Peyer's patch (tissue), 4 donors: ENCODE data around the gene FMO5. TPM values are rescaled to one million over a fixed set of nuclear protein-coding genes. Genes with fewer than 3 reads are reported as not detected.

ENCODE experiments used
- DNase-seq, 3 donors: peaks; one replicate each; pipeline ENCODE4 v3.0.0-alpha.2; 2017 to 2019
- H3K27ac ChIP-seq, 4 donors: fragments of 200-600 bp; sonication (generic); one replicate each; pipeline ENCODE4 v1.5.1; 2016 to 2019
- H3K27me3 ChIP-seq, 2 donors: fragments of 200-600 bp; sonication (generic); one replicate each; pipeline ENCODE4 v1.5.1; 2019
- H3K36me3 ChIP-seq, 3 donors: fragments of 200-600 bp; sonication (generic); one replicate each; pipeline ENCODE4 v1.5.1; 2016 to 2019
- H3K4me1 ChIP-seq, 4 donors: fragments of 200-600 bp; sonication (generic); one replicate each; pipeline ENCODE4 v1.5.1; 2016 to 2019
- H3K4me3 ChIP-seq, 4 donors: fragments of 200-600 bp; sonication (generic); 1 replicate in 3 of 4; 2 replicates in 1 of 4; pipeline ENCODE4 v1.5.1; 2016 to 2019; ENCODE audit warnings: mild to moderate bottlenecking in 1 of 4
- H3K9me3 ChIP-seq, 4 donors: fragments of 200-600 bp; sonication (generic); one replicate each; pipeline ENCODE4 v1.5.1; 2016 to 2019; ENCODE audit warnings: mild to moderate bottlenecking in 1 of 4
- POLR2A ChIP-seq, 2 donors: fragments of 450-650 bp; IDR thresholded peaks; one replicate each; pipeline ENCODE4 v1.5.1; 2017; ENCODE audit warnings: antibody characterized with exemption in 2 of 2, mild to moderate bottlenecking in 2 of 2, moderate library complexity in 2 of 2
- total RNA-seq, 4 donors: library from RNA; depleted of rRNA; stranded (reverse); fragments of >200 nt; gene quantifications; one replicate each; pipeline ENCODE4 v1.1.0, GENCODE V29; 2016
- TF ChIP-seq, protein P1 (sequence below), 6 experiments: fragments of 450-650 bp in 4 of 6; fragments of 200-600 bp in 2 of 6; sonication (generic) in 1 of 6; IDR thresholded peaks; one replicate each; pipeline ENCODE4 v1.5.1; 2017 to 2019; ENCODE audit warnings: antibody characterized with exemption in 6 of 6, mild to moderate bottlenecking in 3 of 6, moderate library complexity in 1 of 6

Gene FMO5
- total RNA-seq, 4 donors from 2014 or later = 31.4 to 156 (median 127) TPM

DNA sequence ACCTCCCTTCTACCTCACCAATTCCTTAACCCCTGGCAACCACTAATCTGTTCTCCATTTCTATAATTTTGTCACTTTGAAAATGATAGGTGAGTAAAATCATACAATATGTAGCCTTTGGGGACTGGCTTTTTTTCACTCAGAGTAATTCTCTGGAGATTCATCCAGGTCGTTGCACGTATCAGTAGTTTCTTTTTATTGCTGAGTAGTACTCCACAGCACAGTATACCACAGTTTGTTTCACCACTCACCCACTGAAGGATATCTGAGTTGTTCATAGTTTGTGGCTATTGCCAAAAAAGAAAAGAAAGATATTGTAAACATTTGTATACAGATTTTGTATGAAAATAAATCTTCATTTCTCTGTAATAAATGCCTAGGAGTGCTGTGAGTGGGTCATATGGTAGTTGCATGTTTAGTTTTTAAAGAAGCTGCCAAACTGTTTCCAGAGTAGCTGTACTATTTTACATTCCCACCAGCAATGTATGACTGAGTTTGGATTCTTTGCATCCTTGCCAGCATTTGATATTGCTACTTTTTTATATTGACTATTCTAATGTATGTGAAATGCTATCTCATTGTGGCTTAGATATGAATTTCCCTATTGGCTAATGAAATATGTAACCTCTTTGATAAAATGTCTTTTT, 21.0 kb upstream of the FMO5 start:
- TF ChIP-seq, protein P1, sequence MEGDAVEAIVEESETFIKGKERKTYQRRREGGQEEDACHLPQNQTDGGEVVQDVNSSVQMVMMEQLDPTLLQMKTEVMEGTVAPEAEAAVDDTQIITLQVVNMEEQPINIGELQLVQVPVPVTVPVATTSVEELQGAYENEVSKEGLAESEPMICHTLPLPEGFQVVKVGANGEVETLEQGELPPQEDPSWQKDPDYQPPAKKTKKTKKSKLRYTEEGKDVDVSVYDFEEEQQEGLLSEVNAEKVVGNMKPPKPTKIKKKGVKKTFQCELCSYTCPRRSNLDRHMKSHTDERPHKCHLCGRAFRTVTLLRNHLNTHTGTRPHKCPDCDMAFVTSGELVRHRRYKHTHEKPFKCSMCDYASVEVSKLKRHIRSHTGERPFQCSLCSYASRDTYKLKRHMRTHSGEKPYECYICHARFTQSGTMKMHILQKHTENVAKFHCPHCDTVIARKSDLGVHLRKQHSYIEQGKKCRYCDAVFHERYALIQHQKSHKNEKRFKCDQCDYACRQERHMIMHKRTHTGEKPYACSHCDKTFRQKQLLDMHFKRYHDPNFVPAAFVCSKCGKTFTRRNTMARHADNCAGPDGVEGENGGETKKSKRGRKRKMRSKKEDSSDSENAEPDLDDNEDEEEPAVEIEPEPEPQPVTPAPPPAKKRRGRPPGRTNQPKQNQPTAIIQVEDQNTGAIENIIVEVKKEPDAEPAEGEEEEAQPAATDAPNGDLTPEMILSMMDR (IDR thresholded peaks at IDR 0.05) = no peak
- TF ChIP-seq POLR2A (IDR thresholded peaks at IDR 0.05) = no peak

DNA sequence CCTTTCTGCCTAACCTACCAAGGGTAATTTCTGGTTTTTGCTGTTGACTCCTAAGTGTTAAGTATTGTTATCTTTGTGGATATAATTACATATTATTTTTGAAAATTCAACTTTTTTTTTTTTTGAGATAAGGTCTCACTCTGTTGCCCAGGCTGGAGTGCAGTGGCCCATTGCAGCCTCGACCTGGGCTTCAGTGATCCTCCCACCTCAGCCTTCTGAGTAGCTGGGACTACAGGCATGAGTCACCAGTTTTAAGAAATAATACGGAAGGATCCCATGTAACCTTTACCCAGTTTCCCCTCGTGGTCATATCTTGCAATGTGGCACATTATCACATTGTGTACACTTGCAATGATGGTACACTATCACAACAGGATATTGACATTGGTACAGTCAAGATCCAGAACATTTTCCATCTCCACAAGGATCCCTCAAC, 20.5 kb upstream of the FMO5 start:
- Histone ChIP-seq H3K27me3 (no peaks in the 10 kb centered on the region), H3K36me3 (no peaks in the 10 kb centered on the region), H3K9me3 (no peaks in the 10 kb centered on the region), H3K27ac (no peak overlapping the region), H3K4me1 (peaks cover 0 to 25% (median 0%) of the 10 kb centered on the region in 4 donors), H3K4me3 (no peak overlapping the region)
- TF ChIP-seq POLR2A (IDR thresholded peaks at IDR 0.05) = no peak
- TF ChIP-seq, protein P1 (IDR thresholded peaks at IDR 0.05) = no peak
- no peak for DNase-seq

More for the DNA sequence above, 21.0 kb upstream of the FMO5 start:
- Histone ChIP-seq H3K4me3 (no peak overlapping the region), H3K4me1 (peaks cover 0 to 25% (median 0%) of the 10 kb centered on the region in 4 donors), H3K9me3 (no peaks in the 10 kb centered on the region), H3K36me3 (no peaks in the 10 kb centered on the region), H3K27ac (no peak overlapping the region), H3K27me3 (no peaks in the 10 kb centered on the region)
- DNase-seq = no peak

DNA sequence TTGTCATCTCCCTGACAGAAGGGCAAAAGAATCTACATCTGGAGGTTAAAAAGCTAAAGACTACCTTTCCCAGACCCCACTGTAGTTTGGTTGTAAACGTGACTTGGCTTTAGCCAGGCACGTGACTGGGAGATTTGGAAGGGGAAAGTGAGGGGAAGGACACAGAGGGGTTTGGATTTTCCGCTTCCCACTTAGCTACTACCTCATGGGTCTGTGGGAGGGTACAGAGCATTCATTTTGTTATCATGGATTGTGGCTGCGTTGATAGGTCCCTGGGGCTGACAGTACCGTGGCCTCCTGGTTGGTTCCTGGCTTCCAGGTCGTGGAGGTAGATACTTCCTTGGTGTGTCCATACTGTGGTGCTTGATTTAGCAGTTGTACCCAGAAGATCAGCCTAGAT, 20.0 kb upstream of the FMO5 start:
- Histone ChIP-seq H3K4me1 (peaks cover 0 to 26% (median 0%) of the 10 kb centered on the region in 4 donors), H3K9me3 (no peaks in the 10 kb centered on the region), H3K27me3 (no peaks in the 10 kb centered on the region), H3K27ac (no peak overlapping the region), H3K36me3 (no peaks in the 10 kb centered on the region), H3K4me3 (no peak overlapping the region)
- no peak for TF ChIP-seq POLR2A (IDR thresholded peaks at IDR 0.05)
- TF ChIP-seq, protein P1 (IDR thresholded peaks at IDR 0.05) = no peak
- DNase-seq = no peak

DNA sequence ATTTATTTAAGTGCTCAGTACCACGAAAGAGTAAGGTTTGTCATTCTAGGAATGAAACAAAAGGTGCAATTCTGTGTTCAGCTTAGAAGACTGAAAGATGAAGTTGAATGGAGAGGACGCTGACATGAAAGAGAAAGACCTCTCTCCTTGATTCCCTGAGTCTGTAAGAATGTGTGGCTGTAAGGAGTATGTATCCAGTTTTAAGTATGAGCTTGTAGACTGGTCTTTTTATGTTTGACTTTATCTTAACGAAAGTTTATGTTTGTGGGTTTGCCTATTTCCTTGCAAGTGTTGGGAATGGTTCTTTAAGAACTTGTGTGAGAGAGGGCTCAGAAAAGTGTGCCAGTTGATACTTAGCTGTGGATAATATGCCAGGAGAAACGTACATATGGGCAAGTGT, 18.7 kb upstream of the FMO5 start:
- H3K4me1 ChIP-seq = peaks cover 0 to 39% (median 0%) of the 10 kb centered on the region in 4 donors
- H3K4me3 ChIP-seq = peak overlapping the region; percentile 79 to 91 (median 84)
- no peaks in the 10 kb centered on the region for H3K9me3 ChIP-seq
- H3K36me3 ChIP-seq = no peaks in the 10 kb centered on the region
- no peak for TF ChIP-seq POLR2A (IDR thresholded peaks at IDR 0.05)
- TF ChIP-seq, protein P1 (IDR thresholded peaks at IDR 0.05) = no peak
- H3K27me3 ChIP-seq = no peaks in the 10 kb centered on the region
- DNase-seq = no peak
- peak overlapping the region in 2 of 4 donors; percentile 87 to 97 for H3K27ac ChIP-seq

DNA sequence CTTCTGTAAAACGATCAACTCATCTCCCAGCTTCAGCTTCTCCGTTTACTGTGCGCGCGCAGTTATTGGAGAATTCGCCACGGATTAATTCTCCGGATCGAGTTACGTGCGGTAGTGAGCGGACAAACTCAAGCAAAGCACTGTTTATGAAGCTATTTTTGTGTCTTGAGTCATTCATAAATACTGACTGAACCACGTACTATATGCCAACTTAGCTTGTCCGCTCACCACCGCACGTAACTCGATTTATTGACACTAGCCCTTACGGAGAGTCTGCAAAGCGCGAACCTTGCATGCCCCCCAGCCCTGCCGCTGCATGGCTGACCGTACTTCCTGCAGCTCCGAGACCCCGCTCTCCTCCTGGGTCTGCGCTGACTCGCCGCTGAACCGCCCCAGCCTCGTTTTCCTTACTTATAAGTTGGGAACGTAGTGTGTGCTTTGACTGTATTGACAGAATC, 18.1 kb upstream of the FMO5 start:
- Histone ChIP-seq H3K36me3 (no peaks in the 10 kb centered on the region), H3K27me3 (no peaks in the 10 kb centered on the region), H3K27ac (peak overlapping the region; percentile 85 to 97 (median 86)), H3K4me3 (peak overlapping the region; percentile 79 to 91 (median 84)), H3K9me3 (no peaks in the 10 kb centered on the region), H3K4me1 (peaks cover 0 to 41% (median 0%) of the 10 kb centered on the region in 4 donors)
- TF ChIP-seq, protein P1 (IDR thresholded peaks at IDR 0.05) = no peak
- TF ChIP-seq POLR2A (IDR thresholded peaks at IDR 0.05) = no peak
- DNase-seq = peak; percentile 45 to 58 (median 57)
